Suppressor macrophage (primary cell): Measurements from ENCODE around the gene MITF.

ENCODE experiments used
- DNase-seq, 4 experiments: peaks; one replicate each; pipeline ENCODE4 v3.0.0-alpha.2; 2020 to 2022

The MITF gene

DNA sequence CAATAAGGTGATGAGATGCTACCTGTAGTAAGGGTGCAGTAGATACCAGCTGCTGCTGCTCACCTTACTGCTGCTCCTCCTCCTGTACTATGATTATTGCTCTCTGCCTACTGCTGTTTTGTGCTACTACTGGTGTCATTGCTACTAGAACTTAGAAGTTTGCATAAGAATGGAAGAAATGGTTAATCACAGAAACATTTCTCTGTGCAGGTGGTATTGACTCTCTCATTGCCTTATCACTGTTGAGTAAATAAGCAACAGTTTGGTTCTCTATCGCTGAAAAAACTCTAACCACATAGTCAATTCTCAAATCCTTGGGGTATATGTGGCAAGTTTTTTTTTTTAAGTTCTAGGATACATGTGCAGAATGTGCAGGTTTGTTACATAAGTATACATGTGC is 16.5 kb downstream of the MITF start:
- no peak for DNase-seq

DNA sequence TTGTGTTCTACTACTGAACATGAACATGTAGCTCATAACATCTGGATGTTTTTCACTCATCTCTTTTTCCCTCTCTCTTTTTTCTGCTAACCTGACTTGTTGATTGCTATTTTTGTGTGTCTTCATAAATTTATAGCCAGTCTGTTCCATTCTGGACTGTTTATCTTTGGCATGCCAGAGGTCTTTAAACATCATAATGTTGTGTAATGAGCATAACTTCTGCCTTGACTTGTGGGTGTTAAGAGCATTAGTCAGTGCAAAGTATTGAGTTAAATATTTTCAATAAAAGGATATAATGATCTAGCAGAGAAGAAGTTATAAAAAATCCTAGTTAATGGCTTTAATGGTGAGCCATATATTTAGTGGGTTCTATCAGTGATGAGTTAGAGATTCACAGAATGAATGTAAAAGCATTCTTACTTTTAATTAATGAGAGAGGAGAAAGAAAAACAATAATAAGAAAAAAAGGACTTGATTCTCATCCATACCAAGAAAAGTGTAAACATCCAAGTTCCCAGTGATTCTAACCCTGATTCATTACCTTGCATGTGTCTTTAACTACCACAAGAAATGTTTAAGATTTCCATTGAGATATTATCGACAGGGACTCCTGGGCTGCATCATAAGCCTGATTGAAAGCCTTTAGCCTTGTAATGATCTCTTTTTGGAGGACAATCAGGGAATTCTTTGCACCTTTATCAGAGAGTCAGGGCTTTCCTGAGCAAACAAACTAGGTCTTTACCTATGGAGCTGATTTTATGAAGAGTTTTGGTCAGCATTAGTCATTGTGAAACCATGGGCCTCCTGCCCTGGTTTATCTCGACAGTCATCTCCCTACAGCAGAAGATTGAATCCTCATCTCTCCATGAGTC is 22.9 kb downstream of the MITF start:
- DNase-seq = peak in 2 of 4 experiments; percentile 66 to 68

DNA sequence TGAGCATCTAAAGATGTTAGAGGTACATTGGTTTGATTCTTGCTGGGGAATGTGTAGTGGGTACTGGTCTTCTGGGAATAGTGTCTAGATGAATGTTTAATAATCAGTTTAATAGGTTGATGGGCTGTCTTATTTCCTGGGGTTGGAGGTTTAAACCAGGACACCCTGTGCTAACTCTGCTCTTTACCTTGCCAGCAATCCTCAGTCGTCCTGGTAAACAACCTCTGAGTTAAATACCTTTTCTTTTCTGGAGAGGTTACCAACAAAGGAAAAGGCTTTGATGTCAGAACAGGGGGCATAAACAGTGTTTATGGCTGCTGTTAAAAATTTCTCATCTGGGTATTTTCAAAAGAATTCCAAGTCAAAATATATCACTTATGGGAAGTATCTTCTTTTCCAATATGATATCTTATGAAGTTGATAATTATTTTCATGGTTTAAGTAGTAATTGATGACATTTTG is 23.5 kb downstream of the MITF start:
- DNase-seq = no peak

DNA sequence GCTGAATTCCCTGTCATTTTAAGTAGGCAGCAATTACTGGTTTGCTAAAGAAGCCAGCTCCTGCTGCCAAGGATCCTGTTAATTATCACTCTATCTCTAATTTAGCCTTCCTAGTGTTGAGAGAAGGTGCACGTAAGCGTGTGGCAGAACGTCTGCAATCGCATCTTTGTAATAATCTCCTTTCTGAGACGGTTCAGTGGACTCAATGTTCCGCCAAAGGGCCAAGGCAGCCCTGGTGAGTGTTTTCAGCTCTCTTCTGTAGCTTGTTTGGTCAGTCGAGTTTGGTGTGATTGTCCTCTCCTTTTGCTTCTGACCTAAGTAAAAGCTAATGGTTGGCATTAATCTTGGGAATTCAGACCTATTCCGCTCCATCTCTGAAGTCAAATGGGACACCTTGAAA is 24.2 kb downstream of the MITF start:
- DNase-seq = no peak

DNA sequence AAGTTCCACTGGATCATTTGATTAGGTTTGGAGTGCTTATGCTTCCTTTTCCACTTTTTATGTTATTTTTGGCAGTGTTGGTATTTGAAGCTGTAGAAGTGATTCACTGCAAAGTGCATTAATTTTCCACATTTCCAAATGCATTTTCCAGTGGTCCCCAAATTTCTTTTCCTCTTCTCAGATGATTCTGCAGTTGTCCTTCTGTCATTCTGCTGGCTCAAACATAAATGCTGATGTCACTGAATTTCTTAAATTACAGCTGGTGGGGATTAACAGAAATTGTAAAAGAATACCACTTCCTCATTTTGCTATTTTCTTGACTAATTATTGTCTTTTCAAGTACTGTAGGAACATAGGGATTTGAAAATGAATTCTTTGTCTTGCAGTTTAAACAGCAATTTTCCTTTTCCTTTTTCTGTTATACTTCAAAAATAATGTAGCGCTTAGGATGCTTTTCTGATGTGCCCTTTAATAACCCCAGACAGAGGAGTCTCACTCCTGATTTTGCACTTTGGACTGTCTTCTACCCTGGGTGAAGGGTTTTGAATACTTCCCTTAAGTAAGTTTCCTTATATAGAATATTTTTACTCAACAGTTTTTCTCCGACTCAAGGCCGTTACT is 25.0 kb downstream of the MITF start:
- peak; percentile 43 to 84 (median 66) for DNase-seq

DNA sequence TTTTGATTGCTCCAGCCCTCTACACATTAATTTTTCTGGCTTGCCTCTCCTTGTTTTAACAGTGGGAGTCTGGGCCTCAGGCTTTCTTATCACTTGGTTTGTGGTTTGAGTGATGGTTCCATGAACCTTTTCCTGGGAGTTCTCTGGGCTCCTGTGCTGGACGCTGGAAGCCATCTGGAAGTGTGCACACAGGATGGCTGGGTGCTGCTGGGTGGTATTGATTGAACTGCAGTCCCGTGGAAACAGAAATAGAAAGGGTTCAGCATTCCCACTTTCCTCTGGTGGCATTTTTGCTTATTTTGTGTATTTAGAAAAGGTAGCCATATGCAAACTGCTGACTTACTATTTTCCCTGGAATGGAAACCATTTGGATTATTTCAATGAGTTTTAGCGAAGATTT is 25.6 kb downstream of the MITF start:
- no peak for DNase-seq

DNA sequence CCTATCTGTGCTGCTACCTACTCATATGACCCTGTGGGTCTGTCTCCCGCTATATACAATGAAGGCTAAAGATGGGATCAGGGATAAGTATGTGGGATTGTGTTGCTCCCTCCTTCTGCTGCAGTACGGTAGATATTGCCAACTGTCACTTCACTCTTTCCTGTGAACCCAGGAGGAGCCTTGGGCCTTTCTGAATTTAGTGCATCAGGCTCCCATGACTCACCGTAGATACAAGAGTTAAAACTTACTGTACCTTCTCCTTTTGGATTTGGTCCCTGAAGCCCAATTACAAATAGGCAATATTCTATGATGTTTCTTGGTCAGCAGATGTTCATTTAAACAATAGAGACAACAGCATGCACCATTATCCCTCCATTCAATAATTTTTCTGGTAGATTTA is 27.4 kb downstream of the MITF start:
- DNase-seq = peak in 3 of 4 experiments; percentile 46 to 65 (median 57)

DNA sequence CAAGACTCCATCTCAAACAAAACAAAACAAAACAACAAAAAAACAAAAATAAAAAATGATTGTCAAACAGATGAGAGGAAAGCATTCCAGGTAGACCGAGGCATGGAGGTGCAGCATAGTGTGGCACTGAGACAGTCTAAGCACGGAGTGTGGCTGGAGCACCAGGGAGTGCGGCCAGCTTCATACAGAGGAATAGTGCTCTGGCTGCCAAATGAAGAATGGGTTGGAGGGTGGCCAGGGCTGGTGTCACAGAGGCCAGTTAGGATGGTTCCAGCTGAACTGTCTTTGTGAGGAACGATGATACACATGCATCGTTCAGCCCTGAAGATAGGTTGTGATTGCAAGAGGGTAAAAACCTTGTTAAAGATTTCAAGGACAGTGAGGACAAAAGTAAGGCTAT is 28.3 kb downstream of the MITF start:
- DNase-seq = no peak

DNA sequence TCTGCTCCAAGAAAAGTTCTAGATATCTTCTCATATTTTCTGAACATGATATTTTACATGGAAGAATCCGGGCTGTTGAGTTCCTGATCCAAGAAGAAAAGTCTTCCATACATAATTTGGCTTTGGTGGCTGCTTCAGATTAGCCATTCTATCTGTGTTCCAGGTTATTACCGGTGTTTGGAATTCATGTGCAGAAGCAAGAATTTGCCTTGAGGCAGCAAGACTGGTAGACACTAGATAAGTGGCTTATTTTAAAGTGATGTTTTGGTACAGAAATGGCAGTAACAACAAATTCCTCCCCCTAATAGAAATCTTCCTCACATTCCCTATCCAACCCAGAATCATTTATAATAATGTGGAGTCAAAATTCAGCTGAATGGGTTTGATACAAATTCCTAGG is 29.2 kb downstream of the MITF start:
- DNase-seq = no peak

DNA sequence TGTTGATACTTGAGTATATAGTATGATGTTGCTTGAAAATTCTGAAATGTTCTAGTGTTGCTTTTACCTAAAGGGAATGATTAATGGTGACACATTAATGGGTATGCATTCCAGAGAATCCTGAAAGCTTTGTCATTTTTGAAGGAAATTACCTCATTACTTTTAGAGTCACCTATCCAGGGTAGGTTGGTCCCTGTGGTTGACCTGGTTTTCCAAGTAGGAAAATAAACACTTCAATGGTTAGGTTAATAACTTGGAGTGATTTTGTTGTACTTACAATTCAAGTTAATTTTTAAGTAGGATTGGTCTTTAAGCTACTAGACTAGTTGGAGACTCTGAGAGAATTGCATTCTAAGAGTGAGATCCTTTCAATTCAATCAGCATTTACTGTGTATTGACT is 31.0 kb downstream of the MITF start:
- no peak for DNase-seq

DNA sequence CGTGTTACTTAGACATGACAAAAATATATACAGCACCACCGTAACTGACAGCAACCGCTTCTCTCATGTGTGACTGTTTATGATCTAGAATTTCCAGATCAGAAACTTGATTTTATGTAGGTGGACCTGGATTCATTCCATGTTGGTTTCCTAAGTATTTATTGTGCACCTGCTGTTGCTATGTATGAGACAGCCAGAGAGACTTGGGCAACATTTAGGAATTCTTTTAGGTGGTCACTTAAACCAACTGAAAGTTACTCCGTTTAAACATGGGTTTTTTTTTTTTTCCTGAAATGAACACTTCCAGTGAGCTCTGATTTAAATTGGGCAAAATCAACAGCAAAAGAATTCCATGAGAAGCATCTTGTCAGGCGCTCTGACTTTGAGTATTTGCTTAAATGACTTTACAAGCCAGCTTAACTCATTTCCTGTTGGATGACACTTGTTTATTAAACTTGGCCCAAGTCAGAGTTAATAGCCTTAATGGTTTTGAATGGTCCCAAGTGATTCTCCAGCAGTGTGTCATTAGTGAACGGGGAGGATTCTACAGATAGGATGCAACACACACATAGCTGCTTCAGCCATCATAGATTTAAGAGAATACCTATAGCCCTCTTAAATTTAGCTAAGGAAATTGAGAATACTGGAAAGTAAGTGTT is 31.8 kb downstream of the MITF start:
- DNase-seq = no peak

DNA sequence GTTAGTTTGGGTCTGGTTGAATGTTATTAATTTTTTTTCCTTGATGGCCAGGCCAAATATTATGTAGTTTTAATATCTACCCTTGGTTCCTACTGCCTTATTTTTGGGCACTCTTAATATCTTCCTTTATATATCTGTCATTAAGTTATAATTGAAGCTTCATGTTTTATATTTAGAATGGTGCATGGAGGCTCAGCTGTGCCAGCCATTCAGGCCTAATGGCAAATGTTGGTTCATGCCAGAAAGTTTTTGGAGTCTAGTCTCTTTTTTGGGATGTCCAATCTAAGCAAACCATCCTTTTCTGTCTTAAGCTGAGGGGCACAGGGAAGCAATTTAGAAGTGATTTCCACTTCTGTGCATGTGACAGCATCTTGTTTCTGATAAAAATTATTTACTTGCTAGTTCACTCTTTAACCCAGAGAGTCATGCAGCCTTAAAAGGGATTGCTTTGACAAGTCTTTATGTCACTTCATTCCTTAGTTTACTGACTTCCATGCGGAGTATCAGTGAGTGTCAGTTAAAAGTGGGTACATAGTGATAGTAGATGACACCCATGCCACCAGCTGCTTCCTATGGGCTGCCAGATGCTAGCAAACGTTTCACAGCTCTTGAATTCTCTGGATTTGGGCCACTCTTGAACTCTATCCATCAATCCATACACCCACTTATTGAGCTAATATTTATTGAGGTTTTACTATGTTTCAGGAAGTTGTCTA is 33.0 kb downstream of the MITF start:
- no peak for DNase-seq

DNA sequence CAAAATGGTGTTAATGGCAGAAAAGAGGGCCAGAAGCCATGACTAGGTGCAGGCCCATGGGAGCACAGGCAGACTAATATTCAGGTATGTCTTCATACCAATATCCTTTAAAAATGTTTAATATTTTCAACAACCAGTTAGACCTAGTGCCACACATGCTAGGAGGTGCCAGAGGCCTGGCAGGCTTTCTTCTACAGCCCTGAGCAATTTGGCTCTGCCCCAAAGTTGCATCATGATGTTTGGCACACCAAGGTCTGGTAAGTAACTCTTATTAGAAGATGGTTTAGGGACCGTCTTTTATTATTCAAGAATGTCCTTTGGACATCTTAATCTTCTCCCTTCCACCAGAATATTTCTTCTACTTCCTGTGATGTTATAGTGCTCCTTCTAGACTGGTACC is 34.8 kb downstream of the MITF start:
- DNase-seq = no peak

DNA sequence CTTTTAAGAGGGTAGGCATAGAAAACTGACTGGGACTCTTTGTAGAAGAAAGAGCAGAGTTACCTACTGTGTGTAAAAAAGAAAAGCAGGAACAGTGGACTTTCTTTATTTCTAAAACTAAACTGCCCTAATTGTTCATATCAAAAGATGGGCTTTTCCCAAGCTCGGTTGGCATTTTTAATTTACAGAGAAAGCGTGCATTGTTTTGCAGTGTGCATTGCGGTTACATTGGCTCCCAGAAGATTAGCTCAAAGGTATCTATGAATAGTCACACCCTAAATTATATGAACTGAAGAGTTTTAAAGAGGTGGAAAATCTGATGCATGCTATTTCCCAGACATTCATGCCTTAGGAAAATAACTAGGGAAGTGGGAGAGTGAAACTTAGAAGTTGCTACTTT is 36.5 kb downstream of the MITF start:
- DNase-seq = peak in 1 of 4 experiments; percentile 36

DNA sequence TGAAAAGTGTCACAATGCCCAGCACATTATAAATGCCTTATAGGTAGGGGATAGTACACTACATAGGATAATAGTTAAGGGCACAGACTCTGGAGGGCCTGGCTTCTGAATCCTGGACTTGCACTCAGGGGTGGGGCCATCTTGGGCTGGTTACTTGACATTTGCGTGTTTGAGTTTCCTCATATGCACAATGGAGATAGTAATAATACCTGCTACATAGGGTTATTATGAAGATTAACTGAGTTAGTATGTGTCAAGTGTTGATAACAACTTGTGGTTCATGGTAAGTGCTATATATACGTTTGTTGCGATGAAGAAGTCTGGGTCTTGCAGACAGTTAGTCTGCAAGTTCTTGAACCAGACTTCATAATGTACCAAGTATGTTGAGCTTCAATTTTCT is 37.0 kb downstream of the MITF start:
- DNase-seq = no peak

DNA sequence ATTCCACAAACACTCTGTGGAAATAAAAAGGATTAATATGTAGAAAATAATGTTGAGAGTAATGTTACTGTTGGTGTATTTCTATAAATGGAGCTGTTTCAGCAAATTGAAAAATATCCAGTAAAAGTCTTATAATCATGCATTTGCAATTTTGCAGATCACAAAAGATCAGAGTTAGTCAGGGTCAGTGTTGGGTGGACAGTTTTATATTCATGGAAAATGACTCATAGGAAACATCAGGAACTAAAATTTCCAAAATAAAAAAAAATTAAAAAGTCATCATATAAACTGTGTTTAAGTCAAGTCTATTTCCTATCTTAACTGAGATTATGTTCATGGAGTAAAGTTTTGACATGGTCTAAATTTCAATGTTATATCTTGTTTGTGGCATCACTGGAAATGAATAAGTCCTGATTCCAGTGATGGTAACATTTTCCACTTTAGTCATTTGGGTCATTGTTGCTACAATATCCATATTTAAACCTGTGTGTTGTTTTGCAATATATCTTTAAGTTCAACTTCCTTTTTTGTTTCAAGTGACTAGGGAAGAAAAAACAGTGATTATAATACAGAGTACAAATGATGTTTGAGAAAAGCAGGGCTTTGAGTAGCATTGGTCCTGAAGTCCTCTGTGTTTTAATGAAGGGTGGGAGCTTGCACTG is 37.8 kb downstream of the MITF start:
- DNase-seq = peak; percentile 22 to 92 (median 56)

DNA sequence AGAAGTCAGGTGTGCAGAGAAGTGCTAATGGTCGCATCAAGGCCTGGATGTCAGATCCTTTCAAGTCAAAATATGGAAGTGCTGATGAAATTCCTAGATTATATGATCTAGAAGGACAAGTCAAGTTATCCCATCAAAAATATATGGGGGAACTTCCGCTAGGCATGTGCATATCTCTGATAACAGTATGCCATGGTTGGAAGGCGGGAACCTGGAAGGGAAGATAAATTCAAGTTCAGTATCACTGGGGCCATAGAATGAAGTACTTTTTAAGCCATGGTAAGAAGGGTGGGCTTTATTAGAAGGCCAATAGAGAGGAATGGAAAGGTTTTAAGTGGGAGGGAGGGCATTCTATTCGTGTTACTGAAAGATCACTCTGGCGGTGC is 38.3 kb downstream of the MITF start:
- no peak for DNase-seq

DNA sequence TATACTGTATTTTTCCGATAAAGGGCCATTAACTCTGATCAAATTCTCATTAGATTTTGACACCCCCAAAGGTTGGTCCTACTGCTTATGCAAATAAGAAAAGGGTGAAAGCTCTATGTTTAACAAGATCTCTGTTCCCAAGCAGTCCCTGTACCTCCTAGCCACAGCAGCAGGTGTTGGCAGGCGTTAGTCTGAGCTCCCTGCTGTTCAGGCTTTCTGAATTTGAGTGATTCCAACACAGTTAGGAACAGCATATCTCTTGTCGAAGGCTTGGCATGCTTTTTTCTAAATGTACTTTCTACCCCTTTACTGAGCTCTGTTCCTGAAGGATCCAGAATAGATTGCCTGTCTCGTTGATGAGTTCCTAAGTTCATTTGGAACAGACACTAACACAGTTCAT is 42.3 kb downstream of the MITF start:
- DNase-seq = no peak

DNA sequence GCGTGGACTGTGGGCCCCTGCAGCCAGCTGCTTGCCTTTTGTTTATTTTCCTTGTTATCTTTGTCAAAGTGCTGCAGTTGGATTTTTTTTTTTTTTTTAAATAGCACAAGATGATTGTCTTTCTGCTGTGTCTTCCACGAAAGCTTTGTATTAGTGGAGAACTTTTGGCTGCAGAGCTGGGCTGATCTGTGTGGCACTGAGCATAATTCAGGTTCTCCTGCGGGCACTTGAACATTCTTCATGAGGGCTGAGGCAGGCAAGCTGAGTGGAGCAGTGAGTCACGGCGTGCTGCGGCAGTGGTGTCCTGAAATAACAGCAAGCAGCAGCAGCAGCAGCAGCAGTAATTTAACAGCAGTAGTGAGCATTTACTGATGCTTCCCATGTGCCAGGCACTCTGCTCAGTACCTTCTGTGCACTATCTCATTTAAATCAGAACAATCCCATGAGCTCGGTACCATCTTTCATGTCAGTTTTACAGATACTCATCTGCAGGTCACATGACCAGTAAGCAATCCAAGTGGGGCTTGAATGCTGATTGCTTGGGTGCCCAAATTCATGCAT is 45.8 kb downstream of the MITF start:
- DNase-seq = peak; percentile 57 to 76 (median 72)

DNA sequence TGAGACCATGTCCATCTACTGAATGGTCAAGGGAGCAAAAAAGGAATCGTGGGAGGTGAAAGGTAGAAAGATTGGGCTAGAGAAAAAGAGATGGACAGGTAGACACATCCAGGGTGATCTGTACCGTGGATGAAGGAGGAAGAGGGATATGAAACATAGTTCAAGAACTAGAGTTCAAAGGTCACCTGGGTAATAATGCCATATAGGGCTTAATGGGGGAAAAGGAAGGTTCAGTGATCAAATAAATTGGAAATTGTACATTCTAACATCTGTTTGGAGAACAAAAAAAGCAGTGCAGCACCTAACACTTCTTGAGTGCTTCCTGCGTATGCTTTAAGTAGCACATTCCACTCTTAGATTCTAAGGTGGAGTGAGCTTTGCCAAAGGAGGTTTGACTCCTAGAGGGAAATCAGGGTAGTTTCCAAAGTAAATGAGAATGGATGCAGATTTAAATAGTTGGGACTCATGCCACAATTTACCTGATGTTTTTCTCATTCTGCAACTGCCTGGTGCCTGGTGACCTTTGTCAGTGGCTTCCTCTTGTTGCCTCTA is 46.6 kb downstream of the MITF start:
- DNase-seq = no peak

DNA sequence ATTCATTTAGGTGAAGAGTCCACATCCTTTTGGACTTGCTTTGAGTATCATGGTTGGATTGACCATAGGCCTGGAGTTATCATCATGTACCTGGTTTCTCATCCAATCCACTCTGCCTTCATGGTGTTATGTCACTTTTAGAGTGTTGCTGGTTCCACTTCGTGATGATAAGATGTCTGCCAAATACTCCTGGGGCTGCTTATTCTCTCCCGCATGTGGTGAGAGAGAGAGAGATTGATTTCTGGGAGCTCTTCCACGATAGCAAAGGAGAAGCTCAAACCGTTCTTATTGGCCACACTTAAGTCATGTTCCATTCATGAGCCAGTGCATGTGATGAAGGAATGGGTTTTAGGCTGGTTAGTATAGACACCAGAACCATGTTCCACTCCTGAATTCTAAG is 47.6 kb downstream of the MITF start:
- no peak for DNase-seq
